GM23338 (cell line): ENCODE data around the gene GGPS1. TPM values are rescaled to one million over a fixed set of nuclear protein-coding genes. Genes with fewer than 3 reads are reported as not detected.

Source experiments
- ATAC-seq: fragments of 200-7000 bp; cut with Tn5 transposase; 3 replicates; pipeline ENCODE4 v1.9.1; 2020
- DNase-seq: peaks from one replicate; pipeline ENCODE4 v3.0.0-alpha.2; 2015; ENCODE audit warnings: low spot score
- H2AFZ ChIP-seq: fragments of 200-600 bp; sonication (generic); 2 replicates; pipeline ENCODE4 v1.8.0; 2016; ENCODE audit warnings: antibody characterized with exemption, mild to moderate bottlenecking, moderate library complexity
- H3F3A ChIP-seq: fragments of 200-600 bp; sonication (generic); replicated peaks from 2 replicates; pipeline ENCODE4 v1.8.0; 2017; ENCODE audit warnings: antibody characterized with exemption, mixed run types, low read depth
- H3K27ac ChIP-seq: fragments of 200-600 bp; sonication (generic); 2 replicates; pipeline ENCODE4 v1.6.1; 2016; ENCODE audit warnings: low read depth
- H3K27me3 ChIP-seq: fragments of 200-600 bp; sonication (generic); 2 replicates; pipeline ENCODE4 v1.8.0; 2016; ENCODE audit warnings: mild to moderate bottlenecking, mixed run types, moderate library complexity; ENCODE audit not compliant: insufficient read depth
- H3K36me3 ChIP-seq: fragments of 200-600 bp; sonication (generic); 2 replicates; pipeline ENCODE4 v1.8.0; 2016; ENCODE audit warnings: mild to moderate bottlenecking; ENCODE audit not compliant: insufficient read depth
- H3K4me1 ChIP-seq: fragments of 200-600 bp; sonication (generic); 2 replicates; pipeline ENCODE4 v1.8.0; 2016; ENCODE audit warnings: mild to moderate bottlenecking, moderate library complexity; ENCODE audit not compliant: insufficient read depth
- H3K4me2 ChIP-seq: fragments of 200-600 bp; sonication (generic); 2 replicates; pipeline ENCODE4 v1.7.1; 2017; ENCODE audit warnings: mixed run types
- H3K4me3 ChIP-seq: fragments of 200-600 bp; sonication (generic); 2 replicates; pipeline ENCODE4 v1.6.1; 2016; ENCODE audit warnings: mixed run types
- H3K79me2 ChIP-seq: fragments of 200-600 bp; sonication (generic); replicated peaks from 2 replicates; pipeline ENCODE4 v1.8.0; 2017; ENCODE audit warnings: mild to moderate bottlenecking; ENCODE audit not compliant: insufficient read depth
- H3K9me2 ChIP-seq: fragments of 200-600 bp; sonication (generic); 2 replicates; pipeline ENCODE4 v1.8.0; 2017; ENCODE audit not compliant: insufficient read depth
- H4K20me1 ChIP-seq: fragments of 200-600 bp; sonication (generic); replicated peaks from 2 replicates; pipeline ENCODE4 v1.8.0; 2017; ENCODE audit warnings: mild to moderate bottlenecking; ENCODE audit not compliant: insufficient read depth
- H3K27ac Mint-ChIP-seq: 2 replicates; pipeline ENCODE4 v1.8.0; 2020; ENCODE audit warnings: inconsistent platforms, mild to moderate bottlenecking, moderate library complexity, mixed read lengths
- H3K27me3 Mint-ChIP-seq: 3 replicates; pipeline ENCODE4 v1.8.0; 2022; ENCODE audit warnings: low read depth, mild to moderate bottlenecking, moderate library complexity, mixed read lengths, inconsistent platforms; ENCODE audit not compliant: insufficient read depth, poor library complexity
- H3K36me3 Mint-ChIP-seq: 3 replicates; pipeline ENCODE4 v1.8.0; 2021; ENCODE audit warnings: low read depth, mild to moderate bottlenecking, inconsistent platforms, moderate library complexity, mixed read lengths
- H3K4me1 Mint-ChIP-seq: 3 replicates; pipeline ENCODE4 v1.8.0; 2020; ENCODE audit warnings: mild to moderate bottlenecking, inconsistent platforms, mixed read lengths
- H3K4me3 Mint-ChIP-seq: 3 replicates; pipeline ENCODE4 v1.8.0; 2021; ENCODE audit warnings: moderate library complexity, mild to moderate bottlenecking, inconsistent platforms, mixed read lengths
- H3K9me3 Mint-ChIP-seq: 3 replicates; pipeline ENCODE4 v1.8.0; 2020; ENCODE audit warnings: moderate library complexity, mild to moderate bottlenecking, inconsistent platforms, mixed read lengths
- EZH2 ChIP-seq: fragments of 200-600 bp; sonication (generic); IDR thresholded peaks from one replicate; pipeline ENCODE4 v1.8.0; 2017; ENCODE audit warnings: antibody characterized with exemption, mild to moderate bottlenecking, low read depth; ENCODE audit not compliant: unreplicated experiment
- JUNB ChIP-seq: IDR thresholded peaks from one replicate; pipeline ENCODE4 v1.6.1; 2016; ENCODE audit warnings: antibody characterized with exemption; ENCODE audit not compliant: unreplicated experiment
- POLR2AphosphoS5 ChIP-seq: IDR thresholded peaks from 2 replicates; pipeline ENCODE4 v1.6.1; 2016; ENCODE audit warnings: antibody characterized with exemption, low read depth
- REST ChIP-seq: IDR thresholded peaks from one replicate; pipeline ENCODE4 v1.6.1; 2018; ENCODE audit warnings: antibody characterized with exemption; ENCODE audit not compliant: unreplicated experiment
- STAT1 ChIP-seq: IDR thresholded peaks from one replicate; pipeline ENCODE4 v1.6.1; 2016; ENCODE audit warnings: antibody characterized with exemption; ENCODE audit not compliant: unreplicated experiment
- ZNF114 ChIP-seq: fragments of 250-450 bp; sonication (Bioruptor Pico); IDR thresholded peaks from 2 replicates; pipeline ENCODE4 v1.5.0; 2020; ENCODE audit warnings: mild to moderate bottlenecking, moderate library complexity
- ZNF331 ChIP-seq: fragments of 250-450 bp; sonication (Bioruptor Pico); IDR thresholded peaks from 2 replicates; pipeline ENCODE4 v1.5.0; 2020; ENCODE audit warnings: low read depth, mild to moderate bottlenecking, moderate library complexity
- polyA plus RNA-seq: library from polyadenylated mRNA; unstranded; fragments of >200 nt; fragmentation: Nextera tagmentation; extraction: Ambion mirVana; gene quantifications from 2 replicates; pipeline ENCODE4 v1.2.1, GENCODE V29; 2016
- total RNA-seq: library from RNA; depleted of rRNA; stranded (reverse); fragments of >200 nt; shearing (Covaris generic); gene quantifications from 2 replicates; pipeline ENCODE4 v1.2.3, GENCODE V29; 2014
- TF ChIP-seq, protein P1 (sequence below): fragments of 250-450 bp; sonication (Bioruptor Pico); IDR thresholded peaks from 2 replicates; pipeline ENCODE4 v1.5.0; 2020; ENCODE audit warnings: mild to moderate bottlenecking, moderate library complexity
- TF ChIP-seq, protein P2 (sequence below): IDR thresholded peaks from 2 replicates; pipeline ENCODE4 v1.6.1; 2016; ENCODE audit warnings: antibody characterized with exemption

GGPS1 gene
- total and polyA plus RNA-seq, 2 experiments from 2014 or later, result 33.9 to 56.8 TPM

GRCh38 chr1:235295902-235296350 is 32.4 kb upstream of the GGPS1 start (continued):
- TF ChIP-seq, protein P1, sequence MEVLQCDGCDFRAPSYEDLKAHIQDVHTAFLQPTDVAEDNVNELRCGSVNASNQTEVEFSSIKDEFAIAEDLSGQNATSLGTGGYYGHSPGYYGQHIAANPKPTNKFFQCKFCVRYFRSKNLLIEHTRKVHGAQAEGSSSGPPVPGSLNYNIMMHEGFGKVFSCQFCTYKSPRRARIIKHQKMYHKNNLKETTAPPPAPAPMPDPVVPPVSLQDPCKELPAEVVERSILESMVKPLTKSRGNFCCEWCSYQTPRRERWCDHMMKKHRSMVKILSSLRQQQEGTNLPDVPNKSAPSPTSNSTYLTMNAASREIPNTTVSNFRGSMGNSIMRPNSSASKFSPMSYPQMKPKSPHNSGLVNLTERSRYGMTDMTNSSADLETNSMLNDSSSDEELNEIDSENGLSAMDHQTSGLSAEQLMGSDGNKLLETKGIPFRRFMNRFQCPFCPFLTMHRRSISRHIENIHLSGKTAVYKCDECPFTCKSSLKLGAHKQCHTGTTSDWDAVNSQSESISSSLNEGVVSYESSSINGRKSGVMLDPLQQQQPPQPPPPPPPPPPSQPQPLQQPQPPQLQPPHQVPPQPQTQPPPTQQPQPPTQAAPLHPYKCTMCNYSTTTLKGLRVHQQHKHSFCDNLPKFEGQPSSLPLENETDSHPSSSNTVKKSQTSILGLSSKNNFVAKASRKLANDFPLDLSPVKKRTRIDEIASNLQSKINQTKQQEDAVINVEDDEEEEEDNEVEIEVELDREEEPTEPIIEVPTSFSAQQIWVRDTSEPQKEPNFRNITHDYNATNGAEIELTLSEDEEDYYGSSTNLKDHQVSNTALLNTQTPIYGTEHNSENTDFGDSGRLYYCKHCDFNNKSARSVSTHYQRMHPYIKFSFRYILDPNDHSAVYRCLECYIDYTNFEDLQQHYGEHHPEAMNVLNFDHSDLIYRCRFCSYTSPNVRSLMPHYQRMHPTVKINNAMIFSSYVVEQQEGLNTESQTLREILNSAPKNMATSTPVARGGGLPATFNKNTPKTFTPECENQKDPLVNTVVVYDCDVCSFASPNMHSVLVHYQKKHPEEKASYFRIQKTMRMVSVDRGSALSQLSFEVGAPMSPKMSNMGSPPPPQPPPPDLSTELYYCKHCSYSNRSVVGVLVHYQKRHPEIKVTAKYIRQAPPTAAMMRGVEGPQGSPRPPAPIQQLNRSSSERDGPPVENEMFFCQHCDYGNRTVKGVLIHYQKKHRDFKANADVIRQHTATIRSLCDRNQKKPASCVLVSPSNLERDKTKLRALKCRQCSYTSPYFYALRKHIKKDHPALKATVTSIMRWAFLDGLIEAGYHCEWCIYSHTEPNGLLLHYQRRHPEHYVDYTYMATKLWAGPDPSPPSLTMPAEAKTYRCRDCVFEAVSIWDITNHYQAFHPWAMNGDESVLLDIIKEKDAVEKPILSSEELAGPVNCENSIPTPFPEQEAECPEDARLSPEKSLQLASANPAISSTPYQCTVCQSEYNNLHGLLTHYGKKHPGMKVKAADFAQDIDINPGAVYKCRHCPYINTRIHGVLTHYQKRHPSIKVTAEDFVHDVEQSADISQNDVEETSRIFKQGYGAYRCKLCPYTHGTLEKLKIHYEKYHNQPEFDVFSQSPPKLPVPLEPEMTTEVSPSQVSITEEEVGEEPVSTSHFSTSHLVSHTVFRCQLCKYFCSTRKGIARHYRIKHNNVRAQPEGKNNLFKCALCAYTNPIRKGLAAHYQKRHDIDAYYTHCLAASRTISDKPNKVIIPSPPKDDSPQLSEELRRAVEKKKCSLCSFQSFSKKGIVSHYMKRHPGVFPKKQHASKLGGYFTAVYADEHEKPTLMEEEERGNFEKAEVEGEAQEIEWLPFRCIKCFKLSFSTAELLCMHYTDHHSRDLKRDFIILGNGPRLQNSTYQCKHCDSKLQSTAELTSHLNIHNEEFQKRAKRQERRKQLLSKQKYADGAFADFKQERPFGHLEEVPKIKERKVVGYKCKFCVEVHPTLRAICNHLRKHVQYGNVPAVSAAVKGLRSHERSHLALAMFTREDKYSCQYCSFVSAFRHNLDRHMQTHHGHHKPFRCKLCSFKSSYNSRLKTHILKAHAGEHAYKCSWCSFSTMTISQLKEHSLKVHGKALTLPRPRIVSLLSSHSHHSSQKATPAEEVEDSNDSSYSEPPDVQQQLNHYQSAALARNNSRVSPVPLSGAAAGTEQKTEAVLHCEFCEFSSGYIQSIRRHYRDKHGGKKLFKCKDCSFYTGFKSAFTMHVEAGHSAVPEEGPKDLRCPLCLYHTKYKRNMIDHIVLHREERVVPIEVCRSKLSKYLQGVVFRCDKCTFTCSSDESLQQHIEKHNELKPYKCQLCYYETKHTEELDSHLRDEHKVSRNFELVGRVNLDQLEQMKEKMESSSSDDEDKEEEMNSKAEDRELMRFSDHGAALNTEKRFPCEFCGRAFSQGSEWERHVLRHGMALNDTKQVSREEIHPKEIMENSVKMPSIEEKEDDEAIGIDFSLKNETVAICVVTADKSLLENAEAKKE, result no peak

- ATAC-seq (no peak), DNase-seq (no peak)
- Histone ChIP-seq H3K4me2 (no peak overlapping the region), H3K4me3 (no peak overlapping the region), H3K79me2 (peaks cover 99% of the 10 kb centered on the region), H3K27me3 (no peaks in the 10 kb centered on the region), H3K4me1 (peaks cover 12% of the 10 kb centered on the region; the same call in 1 of the 2 replicates), H4K20me1 (peaks cover 45% of the 10 kb centered on the region), H3K9me2 (no peaks in the 10 kb centered on the region), H2AFZ (no peak overlapping the region), H3F3A (no peaks in the 10 kb centered on the region), H3K36me3 (no peaks in the 10 kb centered on the region), H3K27ac (no peak overlapping the region)
- Mint-ChIP-seq H3K36me3 (peaks cover 20% of the 10 kb centered on the region; the same call in 2 of the 3 replicates), H3K27ac (no peak overlapping the region), H3K9me3 (peaks cover 5% of the 10 kb centered on the region; the same call in 1 of the 3 replicates), H3K4me1 (peaks cover 12% of the 10 kb centered on the region; the same call in 2 of the 3 replicates), H3K4me3 (no peak overlapping the region), H3K27me3 (peaks cover 4% of the 10 kb centered on the region)
- TF ChIP-seq EZH2 (no peak), REST (no peak), POLR2AphosphoS5 (no peak), ZNF114 (CRISPR knock-in tag) (no peak), JUNB (no peak), ZNF331 (CRISPR knock-in tag) (no peak), STAT1 (no peak)
- TF ChIP-seq, protein P2, sequence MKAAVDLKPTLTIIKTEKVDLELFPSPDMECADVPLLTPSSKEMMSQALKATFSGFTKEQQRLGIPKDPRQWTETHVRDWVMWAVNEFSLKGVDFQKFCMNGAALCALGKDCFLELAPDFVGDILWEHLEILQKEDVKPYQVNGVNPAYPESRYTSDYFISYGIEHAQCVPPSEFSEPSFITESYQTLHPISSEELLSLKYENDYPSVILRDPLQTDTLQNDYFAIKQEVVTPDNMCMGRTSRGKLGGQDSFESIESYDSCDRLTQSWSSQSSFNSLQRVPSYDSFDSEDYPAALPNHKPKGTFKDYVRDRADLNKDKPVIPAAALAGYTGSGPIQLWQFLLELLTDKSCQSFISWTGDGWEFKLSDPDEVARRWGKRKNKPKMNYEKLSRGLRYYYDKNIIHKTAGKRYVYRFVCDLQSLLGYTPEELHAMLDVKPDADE, result no peak
Observed at GRCh38 chr1:235296729-235297128, 31.6 kb upstream of the GGPS1 start.
